ENCODE measurements around the gene NABP2. TPM values are rescaled to one million over a fixed set of nuclear protein-coding genes. Genes with fewer than 3 reads are reported as not detected.

Gene NABP2
- total RNA-seq, 4 donors from 2014 or later: 19.4 to 35.7 (median 31.4) TPM

- no peak overlapping the region for H3K4me3 ChIP-seq (replicated peaks in 1 of 3)
- no peak for TF ChIP-seq CTCF (IDR thresholded peaks at IDR 0.05)
- no peak for TF ChIP-seq POLR2A (IDR thresholded peaks at IDR 0.05)
- H3K36me3 ChIP-seq: peaks cover 0 to 8% of the 10 kb centered on the region in 2 donors
- 73 to 79% methylated on average over 15 to 16 of the region's 16 CpGs for WGBS, 2 donors
- no peak for DNase-seq
- intact Hi-C loops (cut with DNase I): no loop called here
- H3K9me3 ChIP-seq: no peaks in the 10 kb centered on the region
- H3K4me1 ChIP-seq: no peaks in the 10 kb centered on the region
- H3K27me3 ChIP-seq: no peaks in the 10 kb centered on the region
- H3K27ac ChIP-seq: no peak overlapping the region
Observed at GRCh38 chr12:56234746-56235436, 10.7 kb downstream of the NABP2 start.

GRCh38 chr12:56236091-56236490 lies 11.9 kb downstream of the NABP2 start:
- peaks cover 4 to 20% of the 10 kb centered on the region in 2 donors for H3K36me3 ChIP-seq
- WGBS, 2 donors: 92 to 98% methylated on average over 6 of the region's 6 CpGs
- no peak for DNase-seq
- no peak overlapping the region for H3K27ac ChIP-seq
- H3K4me3 ChIP-seq (replicated peaks in 1 of 3): no peak overlapping the region
- intact Hi-C loops (cut with DNase I): no loop called here
- H3K9me3 ChIP-seq: no peaks in the 10 kb centered on the region
- no peaks in the 10 kb centered on the region for H3K27me3 ChIP-seq
- TF ChIP-seq CTCF (IDR thresholded peaks at IDR 0.05) (no peak), POLR2A (IDR thresholded peaks at IDR 0.05) (no peak)
- H3K4me1 ChIP-seq: no peaks in the 10 kb centered on the region

GRCh38 chr12:56236985-56237384 lies 12.8 kb downstream of the NABP2 start:
- Histone ChIP-seq H3K27ac (no peak overlapping the region), H3K36me3 (peaks cover 10 to 27% of the 10 kb centered on the region in 2 donors), H3K9me3 (no peaks in the 10 kb centered on the region), H3K27me3 (no peaks in the 10 kb centered on the region), H3K4me3 (replicated peaks in 1 of 3) (no peak overlapping the region), H3K4me1 (no peaks in the 10 kb centered on the region)
- WGBS, 2 donors: 69 to 92% methylated on average over 2 of the region's 5 CpGs
- TF ChIP-seq CTCF (IDR thresholded peaks at IDR 0.05): no peak
- no peak for TF ChIP-seq POLR2A (IDR thresholded peaks at IDR 0.05)
- intact Hi-C loops (cut with DNase I): no loop called here
- no peak for DNase-seq

- Histone ChIP-seq H3K27me3 (no peaks in the 10 kb centered on the region), H3K9me3 (no peaks in the 10 kb centered on the region), H3K27ac (no peak overlapping the region), H3K4me1 (no peaks in the 10 kb centered on the region), H3K36me3 (peaks cover 16 to 32% of the 10 kb centered on the region in 2 donors), H3K4me3 (replicated peaks in 1 of 3) (no peak overlapping the region)
- DNase-seq: no peak
- TF ChIP-seq CTCF (IDR thresholded peaks at IDR 0.05) (no peak), POLR2A (IDR thresholded peaks at IDR 0.05) (no peak)
- whole genome bisulfite sequencing, 2 donors: 77 to 82% methylated on average over 11 of the region's 11 CpGs
- intact Hi-C loops (cut with DNase I): no loop called here
Observed at GRCh38 chr12:56237552-56237951, 13.4 kb downstream of the NABP2 start.

- H3K27ac ChIP-seq: no peak overlapping the region
- no peaks in the 10 kb centered on the region for H3K27me3 ChIP-seq
- TF ChIP-seq CTCF (IDR thresholded peaks at IDR 0.05) (no peak), POLR2A (IDR thresholded peaks at IDR 0.05) (no peak)
- intact Hi-C loops (cut with DNase I): no loop called here
- no peaks in the 10 kb centered on the region for H3K4me1 ChIP-seq
- no peak overlapping the region for H3K4me3 ChIP-seq (replicated peaks in 1 of 3)
- DNase-seq: no peak
- 75 to 94% methylated on average over 9 of the region's 9 CpGs for WGBS, 2 donors
- H3K36me3 ChIP-seq: peaks cover 57 to 73% of the 10 kb centered on the region in 2 donors
- no peaks in the 10 kb centered on the region for H3K9me3 ChIP-seq
Observed at GRCh38 chr12:56241424-56242303, 17.5 kb downstream of the NABP2 start.
